Smooth muscle cell (in vitro differentiated cells): ENCODE results near the gene ADGRF4. TPM values are rescaled to one million over a fixed set of nuclear protein-coding genes. Genes with fewer than 3 reads are reported as not detected.

Source experiments
- DNase-seq: peaks from one replicate; lab custom pipeline; 2025; ENCODE audit not compliant: unreplicated experiment; lab: John Stamatoyannopoulos, UW
- H2AFZ ChIP-seq: fragments of 200-600 bp; sonication (generic); 2 replicates; pipeline ENCODE4 v1.6.0; 2016; ENCODE audit warnings: antibody characterized with exemption, low read depth, mild to moderate bottlenecking
- H3F3A ChIP-seq: fragments of 200-600 bp; sonication (generic); 2 replicates; pipeline ENCODE4 v1.6.0; 2017; ENCODE audit warnings: antibody characterized with exemption, low read depth
- H3K27ac ChIP-seq: fragments of 200-600 bp; sonication (generic); 2 replicates; pipeline ENCODE4 v1.5.1; 2016; ENCODE audit warnings: low read depth, mild to moderate bottlenecking
- H3K27me3 ChIP-seq: fragments of 200-600 bp; sonication (generic); 2 replicates; pipeline ENCODE4 v1.6.1; 2016; ENCODE audit warnings: low read depth, mild to moderate bottlenecking
- H3K36me3 ChIP-seq: fragments of 200-600 bp; sonication (generic); 2 replicates; pipeline ENCODE4 v1.5.1; 2016; ENCODE audit warnings: low read depth
- H3K4me1 ChIP-seq: fragments of 200-600 bp; sonication (generic); 2 replicates; pipeline ENCODE4 v1.5.1; 2016; ENCODE audit warnings: low read depth
- H3K4me2 ChIP-seq: fragments of 200-600 bp; sonication (generic); 2 replicates; pipeline ENCODE4 v1.6.0; 2016; ENCODE audit warnings: mild to moderate bottlenecking
- H3K4me3 ChIP-seq: fragments of 200-600 bp; sonication (generic); 2 replicates; pipeline ENCODE4 v1.5.1; 2016; ENCODE audit warnings: mild to moderate bottlenecking
- H3K79me2 ChIP-seq: fragments of 200-600 bp; sonication (generic); 2 replicates; pipeline ENCODE4 v1.6.0; 2016; ENCODE audit warnings: low read depth, mild to moderate bottlenecking
- H3K9ac ChIP-seq: fragments of 200-600 bp; sonication (generic); 2 replicates; pipeline ENCODE4 v1.6.0; 2016; ENCODE audit warnings: low read depth
- H3K9me3 ChIP-seq: fragments of 200-600 bp; sonication (generic); replicated peaks from 2 replicates; pipeline ENCODE4 v1.5.1; 2016; ENCODE audit warnings: low read depth
- H4K20me1 ChIP-seq: fragments of 200-600 bp; sonication (generic); 2 replicates; pipeline ENCODE4 v1.6.0; 2016; ENCODE audit warnings: low read depth
- WGBS: methylation state at CpG from one replicate; pipeline ENCODE4 v1.1.7; 2016; ENCODE audit warnings: low lambda C conversion rate; 5-methylcytosine and 5-hydroxymethylcytosine counted together
- polyA plus RNA-seq: library from polyadenylated mRNA; unstranded; fragments of >200 nt; fragmentation: Nextera tagmentation; extraction: Ambion mirVana; gene quantifications from 2 replicates; pipeline ENCODE4 v1.2.1, GENCODE V29; 2016
- total RNA-seq: library from RNA; depleted of rRNA; stranded (reverse); fragments of >200 nt; gene quantifications from 2 replicates; pipeline ENCODE4 v1.2.3, GENCODE V29; 2014
- TF ChIP-seq, protein P1 (sequence below): fragments of 200-600 bp; sonication (generic); IDR thresholded peaks from 2 replicates; pipeline ENCODE4 v1.5.1; 2017; ENCODE audit warnings: borderline replicate concordance, mild to moderate bottlenecking, antibody characterized with exemption; ENCODE audit not compliant: insufficient read depth, poor library complexity, severe bottlenecking

ADGRF4 gene
- total and polyA plus RNA-seq, 2 experiments from 2014 or later, result 1.5 to 10.6 TPM

DNA sequence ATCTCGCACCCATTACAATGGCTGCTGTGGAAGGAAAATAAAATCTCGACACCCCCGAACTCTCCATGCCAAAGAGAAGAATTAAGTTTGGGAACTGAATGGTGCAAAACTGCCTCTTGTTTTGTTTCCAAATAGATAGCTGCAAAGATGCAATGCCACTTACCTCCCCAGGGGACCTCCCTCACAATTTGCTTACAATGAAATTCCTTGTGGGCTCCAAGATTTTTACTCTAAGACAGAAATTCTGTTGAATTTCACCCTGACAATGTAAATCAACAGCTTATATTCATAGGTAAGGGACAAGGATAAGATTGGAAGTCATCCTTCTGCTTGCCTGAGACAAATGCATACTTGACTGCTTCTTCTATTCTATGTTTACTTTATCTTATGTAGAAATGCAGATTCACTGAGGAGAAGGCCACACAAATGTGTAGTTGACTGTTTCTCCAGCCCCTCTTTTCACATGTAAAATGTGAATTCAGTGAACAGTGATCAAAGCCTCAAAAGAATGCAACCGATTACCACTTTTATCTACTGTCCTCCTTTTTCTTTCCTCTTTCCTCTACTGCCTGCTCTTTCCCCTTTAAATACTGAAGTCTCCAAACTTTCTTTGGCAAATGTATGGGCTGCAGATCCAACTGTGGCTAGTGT, 36.6 kb downstream of the ADGRF4 start:
- H3K4me1 ChIP-seq, result no peaks in the 10 kb centered on the region
- no peak overlapping the region for H2AFZ ChIP-seq
- TF ChIP-seq, protein P1, sequence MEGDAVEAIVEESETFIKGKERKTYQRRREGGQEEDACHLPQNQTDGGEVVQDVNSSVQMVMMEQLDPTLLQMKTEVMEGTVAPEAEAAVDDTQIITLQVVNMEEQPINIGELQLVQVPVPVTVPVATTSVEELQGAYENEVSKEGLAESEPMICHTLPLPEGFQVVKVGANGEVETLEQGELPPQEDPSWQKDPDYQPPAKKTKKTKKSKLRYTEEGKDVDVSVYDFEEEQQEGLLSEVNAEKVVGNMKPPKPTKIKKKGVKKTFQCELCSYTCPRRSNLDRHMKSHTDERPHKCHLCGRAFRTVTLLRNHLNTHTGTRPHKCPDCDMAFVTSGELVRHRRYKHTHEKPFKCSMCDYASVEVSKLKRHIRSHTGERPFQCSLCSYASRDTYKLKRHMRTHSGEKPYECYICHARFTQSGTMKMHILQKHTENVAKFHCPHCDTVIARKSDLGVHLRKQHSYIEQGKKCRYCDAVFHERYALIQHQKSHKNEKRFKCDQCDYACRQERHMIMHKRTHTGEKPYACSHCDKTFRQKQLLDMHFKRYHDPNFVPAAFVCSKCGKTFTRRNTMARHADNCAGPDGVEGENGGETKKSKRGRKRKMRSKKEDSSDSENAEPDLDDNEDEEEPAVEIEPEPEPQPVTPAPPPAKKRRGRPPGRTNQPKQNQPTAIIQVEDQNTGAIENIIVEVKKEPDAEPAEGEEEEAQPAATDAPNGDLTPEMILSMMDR, result no peak
- no peaks in the 10 kb centered on the region for H3K36me3 ChIP-seq
- H3K4me3 ChIP-seq, result no peak overlapping the region
- H3F3A ChIP-seq, result no peaks in the 10 kb centered on the region
- H4K20me1 ChIP-seq, result no peaks in the 10 kb centered on the region
- H3K9ac ChIP-seq, result no peak overlapping the region
- no peak overlapping the region for H3K27ac ChIP-seq
- WGBS, result 55% methylated on average over 4 of the region's 4 CpGs
- H3K27me3 ChIP-seq, result no peaks in the 10 kb centered on the region
- H3K9me3 ChIP-seq, result no peaks in the 10 kb centered on the region
- no peak overlapping the region for H3K4me2 ChIP-seq
- H3K79me2 ChIP-seq, result no peaks in the 10 kb centered on the region
- DNase-seq, result no peak

DNA sequence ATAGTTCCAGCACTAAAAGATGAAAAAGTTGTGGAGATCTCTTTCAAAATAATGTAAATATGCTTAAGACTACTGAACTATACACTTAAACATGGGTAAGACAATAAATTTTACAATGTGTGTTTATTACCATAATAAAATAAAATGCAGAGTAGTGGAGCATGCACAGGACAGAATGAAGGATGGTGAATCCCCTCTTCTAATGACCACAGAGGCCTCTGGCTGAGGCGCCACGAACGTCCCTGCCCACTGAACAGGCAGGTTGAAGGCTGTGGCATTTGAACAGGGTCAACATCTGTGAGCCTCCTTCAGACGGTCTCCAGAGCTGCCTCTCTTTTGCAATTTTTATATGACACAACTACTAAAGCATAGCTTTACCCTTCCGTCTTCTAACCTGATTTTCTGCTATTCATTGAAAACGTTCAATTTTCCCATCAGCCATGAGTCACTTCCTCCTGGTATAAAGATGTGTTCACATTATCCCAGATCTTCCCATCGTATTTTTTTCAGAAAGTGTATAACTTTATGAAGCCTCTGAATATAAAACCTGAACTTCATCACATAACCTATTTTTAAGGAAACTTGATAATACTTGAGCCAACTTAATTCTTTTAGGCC, 37.8 kb downstream of the ADGRF4 start:
- no peak overlapping the region for H3K4me2 ChIP-seq
- H3K4me3 ChIP-seq, result no peak overlapping the region
- no peaks in the 10 kb centered on the region for H3K9me3 ChIP-seq
- no peaks in the 10 kb centered on the region for H4K20me1 ChIP-seq
- H3K4me1 ChIP-seq, result no peaks in the 10 kb centered on the region
- H3K27ac ChIP-seq, result no peak overlapping the region
- H3F3A ChIP-seq, result no peaks in the 10 kb centered on the region
- H3K27me3 ChIP-seq, result no peaks in the 10 kb centered on the region
- H3K36me3 ChIP-seq, result no peaks in the 10 kb centered on the region
- DNase-seq, result no peak
- WGBS, result 67% methylated on average over 7 of the region's 7 CpGs
- H2AFZ ChIP-seq, result no peak overlapping the region
- TF ChIP-seq, protein P1, result no peak
- no peak overlapping the region for H3K9ac ChIP-seq
- no peaks in the 10 kb centered on the region for H3K79me2 ChIP-seq

DNA sequence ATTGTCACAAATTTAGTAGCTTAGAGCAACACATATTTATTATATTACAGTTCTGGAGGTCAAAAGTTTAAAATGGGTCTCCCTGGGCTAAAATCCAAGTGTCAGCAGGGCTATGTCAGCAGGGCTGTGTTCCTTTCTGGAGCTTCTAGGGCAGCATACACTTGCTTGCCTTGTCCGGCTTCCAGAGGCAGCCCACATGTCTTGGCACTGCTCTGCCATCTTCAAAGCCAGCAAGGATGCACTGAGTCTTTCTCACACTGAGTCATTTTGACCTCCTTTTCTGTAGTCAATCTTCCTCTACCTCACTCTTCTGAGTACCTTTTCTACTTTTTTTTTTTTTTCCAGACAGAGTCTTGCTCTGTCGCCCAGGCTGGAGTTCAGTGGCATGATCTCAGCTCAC, 39.0 kb downstream of the ADGRF4 start:
- Histone ChIP-seq H4K20me1 (no peaks in the 10 kb centered on the region), H3K36me3 (no peaks in the 10 kb centered on the region), H3K9me3 (no peaks in the 10 kb centered on the region), H3K4me1 (no peaks in the 10 kb centered on the region), H3K9ac (no peak overlapping the region), H2AFZ (no peak overlapping the region), H3K4me3 (no peak overlapping the region), H3K4me2 (no peak overlapping the region), H3F3A (no peaks in the 10 kb centered on the region), H3K79me2 (no peaks in the 10 kb centered on the region), H3K27me3 (no peaks in the 10 kb centered on the region), H3K27ac (no peak overlapping the region)
- TF ChIP-seq, protein P1, result no peak
- 100% methylated on average over 2 of the region's 2 CpGs for WGBS
- no peak for DNase-seq

DNA sequence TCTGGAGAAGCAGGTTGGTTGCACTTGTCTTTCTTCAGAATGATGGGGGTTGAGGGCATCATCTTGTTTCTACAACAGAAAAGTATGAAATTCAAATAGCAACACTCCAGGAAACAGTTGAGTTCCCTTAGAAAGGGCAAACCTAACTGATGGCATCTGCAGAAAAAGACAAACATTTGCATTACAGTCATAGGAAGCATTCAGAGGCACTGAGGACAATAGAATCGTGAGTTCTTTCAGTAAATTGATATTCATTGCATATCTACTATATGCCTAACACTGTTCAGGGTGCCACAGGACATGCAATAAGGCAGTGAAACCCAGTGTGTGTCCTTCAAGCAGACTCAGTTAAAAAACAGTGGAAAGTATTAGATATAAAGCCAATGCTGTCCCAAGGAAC, 42.3 kb downstream of the ADGRF4 start:
- H3K36me3 ChIP-seq, result no peaks in the 10 kb centered on the region
- H3K9ac ChIP-seq, result no peak overlapping the region
- TF ChIP-seq, protein P1, result no peak
- H3K4me3 ChIP-seq, result no peak overlapping the region
- no peak for DNase-seq
- H3K79me2 ChIP-seq, result no peaks in the 10 kb centered on the region
- no peaks in the 10 kb centered on the region for H3F3A ChIP-seq
- 97% methylated on average over 1 of the region's 1 CpG for WGBS
- no peaks in the 10 kb centered on the region for H3K27me3 ChIP-seq
- no peak overlapping the region for H2AFZ ChIP-seq
- H3K4me1 ChIP-seq, result no peaks in the 10 kb centered on the region
- no peak overlapping the region for H3K27ac ChIP-seq
- no peaks in the 10 kb centered on the region for H3K9me3 ChIP-seq
- H3K4me2 ChIP-seq, result no peak overlapping the region
- no peaks in the 10 kb centered on the region for H4K20me1 ChIP-seq
